AG04450 (cell line): ENCODE results near the gene UBN1. TPM values are rescaled to one million over a fixed set of nuclear protein-coding genes. Genes with fewer than 3 reads are reported as not detected.

Experiments used
- CTCF ChIA-PET: fragments of 300-600, 350-600 bp; formaldehyde crosslinking; extraction: SDS; loops from one replicate; lab custom pipeline; 2022; ENCODE audit warnings: antibody characterized with exemption, inconsistent platforms; lab: Charles Lee
- POLR2A ChIA-PET: fragments of 350-600 bp; formaldehyde crosslinking; extraction: SDS; loops from one replicate; lab custom pipeline; 2021; ENCODE audit warnings: antibody characterized with exemption, inconsistent platforms; lab: Yijun Ruan, JAX
- DNase-seq: peaks from one replicate; pipeline ENCODE4 v3.0.0-alpha.2; 2011; ENCODE audit warnings: low read depth, low spot score
- H3K27ac ChIP-seq: one replicate; pipeline ENCODE4 v1.5.1; 2012; ENCODE audit warnings: low read depth, low read length, control low read depth
- H3K27me3 ChIP-seq: one replicate; pipeline ENCODE4 v1.6.0; 2012; ENCODE audit warnings: low read length; ENCODE audit not compliant: control insufficient read depth, insufficient read depth
- H3K4me3 ChIP-seq: 2 replicates; pipeline ENCODE4 v1.5.1; 2011; ENCODE audit warnings: mild to moderate bottlenecking, low read depth, low read length, control low read depth
- H3K9me3 ChIP-seq: 2 replicates; pipeline ENCODE4 v1.5.1; 2012; ENCODE audit warnings: low read length; ENCODE audit not compliant: control insufficient read depth, insufficient read depth
- polyA plus RNA-seq: library from polyadenylated mRNA; depleted of rRNA; stranded (reverse); fragments of >200 nt; gene quantifications from 2 replicates; pipeline ENCODE4 v1.2.3, GENCODE V29; 2011
- TF ChIP-seq, protein P1 (sequence below): IDR thresholded peaks from 2 replicates; pipeline ENCODE4 v1.5.1; 2011; ENCODE audit warnings: low read depth, low read length, control low read depth, inconsistent platforms

UBN1 gene
- polyA plus RNA-seq, 1 experiment = 11.2 TPM

- Histone ChIP-seq H3K4me3 (no peak overlapping the region), H3K9me3 (no peaks in the 10 kb centered on the region), H3K27me3 (no peaks in the 10 kb centered on the region), H3K27ac (no peak overlapping the region)
- TF ChIP-seq, protein P1, sequence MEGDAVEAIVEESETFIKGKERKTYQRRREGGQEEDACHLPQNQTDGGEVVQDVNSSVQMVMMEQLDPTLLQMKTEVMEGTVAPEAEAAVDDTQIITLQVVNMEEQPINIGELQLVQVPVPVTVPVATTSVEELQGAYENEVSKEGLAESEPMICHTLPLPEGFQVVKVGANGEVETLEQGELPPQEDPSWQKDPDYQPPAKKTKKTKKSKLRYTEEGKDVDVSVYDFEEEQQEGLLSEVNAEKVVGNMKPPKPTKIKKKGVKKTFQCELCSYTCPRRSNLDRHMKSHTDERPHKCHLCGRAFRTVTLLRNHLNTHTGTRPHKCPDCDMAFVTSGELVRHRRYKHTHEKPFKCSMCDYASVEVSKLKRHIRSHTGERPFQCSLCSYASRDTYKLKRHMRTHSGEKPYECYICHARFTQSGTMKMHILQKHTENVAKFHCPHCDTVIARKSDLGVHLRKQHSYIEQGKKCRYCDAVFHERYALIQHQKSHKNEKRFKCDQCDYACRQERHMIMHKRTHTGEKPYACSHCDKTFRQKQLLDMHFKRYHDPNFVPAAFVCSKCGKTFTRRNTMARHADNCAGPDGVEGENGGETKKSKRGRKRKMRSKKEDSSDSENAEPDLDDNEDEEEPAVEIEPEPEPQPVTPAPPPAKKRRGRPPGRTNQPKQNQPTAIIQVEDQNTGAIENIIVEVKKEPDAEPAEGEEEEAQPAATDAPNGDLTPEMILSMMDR = no peak
- no peak for DNase-seq
- POLR2A ChIA-PET = no interaction called here
- CTCF ChIA-PET = interaction anchor here (1.7 kb wide), 1 partner anchor 118 kb away, joined by 6 read pairs; no protein-coding TSS in a partner anchor
Observed at GRCh38 chr16:4837733-4838501, 9.4 kb upstream of the UBN1 start.

- TF ChIP-seq, protein P1 = no peak
Observed at GRCh38 chr16:4839942-4840341, 7.3 kb upstream of the UBN1 start.

GRCh38 chr16:4840984-4841383, 6.3 kb upstream of the UBN1 start:
- ChIA-PET POLR2A (interaction anchor here (0.5 to 0.7 kb wide), 2 partner anchors 7 to 38 kb away, joined by 3 to 4 read pairs; no protein-coding TSS in a partner anchor), CTCF (interaction anchor here (1.3 kb wide), 1 partner anchor 115 kb away, joined by 4 read pairs; no protein-coding TSS in a partner anchor)
- Histone ChIP-seq H3K27ac (no peak overlapping the region), H3K9me3 (no peaks in the 10 kb centered on the region), H3K4me3 (no peak overlapping the region), H3K27me3 (no peaks in the 10 kb centered on the region)
- TF ChIP-seq, protein P1 = no peak
- DNase-seq = no peak

More at GRCh38 chr16:4839942-4840341, 7.3 kb upstream of the UBN1 start:
- no peak for DNase-seq
- Histone ChIP-seq H3K4me3 (no peak overlapping the region), H3K27me3 (no peaks in the 10 kb centered on the region), H3K9me3 (no peaks in the 10 kb centered on the region), H3K27ac (no peak overlapping the region)
- ChIA-PET POLR2A (no interaction called here), CTCF (no interaction called here)

DNA sequence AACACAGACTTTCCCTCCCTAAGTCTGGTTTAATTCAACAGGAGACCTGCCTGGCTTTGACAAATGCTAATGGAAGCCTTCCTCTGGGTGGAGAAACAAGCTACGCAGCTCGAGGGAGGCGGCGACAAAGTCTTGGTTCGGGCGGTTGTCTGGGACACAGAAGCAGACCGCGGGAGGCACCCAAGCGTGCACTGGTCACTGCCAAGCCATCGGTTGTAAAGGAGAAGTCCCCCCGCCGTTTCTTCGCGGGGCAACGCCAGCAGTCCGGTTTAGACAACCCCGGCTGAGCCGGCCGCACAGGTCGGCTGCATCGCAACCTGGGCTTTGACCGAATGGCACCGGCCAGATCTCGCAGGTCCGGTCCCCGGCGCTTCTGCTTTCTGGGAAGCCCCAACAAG, 779 bp upstream of the UBN1 start:
- ChIA-PET CTCF (interaction anchor here (4.5 kb wide), 1 partner anchor 110 kb away, joined by 18 read pairs; no protein-coding TSS in a partner anchor), POLR2A (interaction anchor here (0.5 to 1.5 kb wide), 2 partner anchors 60 to 97 kb away, joined by 3 to 4 read pairs; no protein-coding TSS in a partner anchor)
- no peaks in the 10 kb centered on the region for H3K27me3 ChIP-seq
- DNase-seq = no peak
- TF ChIP-seq, protein P1 = no peak
- H3K9me3 ChIP-seq = no peaks in the 10 kb centered on the region; the same call in 1 of the 2 replicates
- H3K27ac ChIP-seq = peak overlapping the region; percentile 73
- H3K4me3 ChIP-seq = peak overlapping the region; percentile 88
